Stimulated activated CD8-positive, alpha-beta memory T cell treated with anti-CD3 and anti-CD28 coated beads, Interleukin-15, amount 100 ng/mL, for 1 hour (primary cell): Measurements from ENCODE around the gene CDKN2AIP.
"Not testable (repeated sequence)": the region's sequence is repeated elsewhere in the genome, so short reads cannot be mapped to it uniquely, and the experiment has no call there.

Source experiments
- DNase-seq: peaks from one replicate; pipeline ENCODE4 v3.0.0-alpha.2; 2020; ENCODE audit warnings: low read depth

Gene CDKN2AIP

DNA sequence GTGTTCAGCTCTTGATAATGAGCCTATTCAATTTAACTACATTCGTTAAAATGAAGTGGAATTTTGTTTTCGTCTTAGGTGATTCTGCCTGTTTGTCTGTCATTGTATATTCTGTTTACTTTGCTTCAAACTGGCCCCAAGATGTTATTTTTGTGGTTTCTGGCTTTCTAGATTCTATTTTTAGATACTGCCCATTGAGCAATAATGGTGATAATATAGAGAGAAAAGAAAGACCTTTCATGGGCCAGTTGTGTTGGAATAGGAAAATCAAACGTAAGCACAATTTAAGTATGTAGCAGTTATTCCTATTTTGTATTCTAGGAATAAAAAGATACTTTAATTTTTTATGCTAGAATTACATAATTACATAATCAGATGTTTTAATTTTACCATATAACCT is 4.0 kb downstream of the CDKN2AIP start:
- no peak for DNase-seq

DNA sequence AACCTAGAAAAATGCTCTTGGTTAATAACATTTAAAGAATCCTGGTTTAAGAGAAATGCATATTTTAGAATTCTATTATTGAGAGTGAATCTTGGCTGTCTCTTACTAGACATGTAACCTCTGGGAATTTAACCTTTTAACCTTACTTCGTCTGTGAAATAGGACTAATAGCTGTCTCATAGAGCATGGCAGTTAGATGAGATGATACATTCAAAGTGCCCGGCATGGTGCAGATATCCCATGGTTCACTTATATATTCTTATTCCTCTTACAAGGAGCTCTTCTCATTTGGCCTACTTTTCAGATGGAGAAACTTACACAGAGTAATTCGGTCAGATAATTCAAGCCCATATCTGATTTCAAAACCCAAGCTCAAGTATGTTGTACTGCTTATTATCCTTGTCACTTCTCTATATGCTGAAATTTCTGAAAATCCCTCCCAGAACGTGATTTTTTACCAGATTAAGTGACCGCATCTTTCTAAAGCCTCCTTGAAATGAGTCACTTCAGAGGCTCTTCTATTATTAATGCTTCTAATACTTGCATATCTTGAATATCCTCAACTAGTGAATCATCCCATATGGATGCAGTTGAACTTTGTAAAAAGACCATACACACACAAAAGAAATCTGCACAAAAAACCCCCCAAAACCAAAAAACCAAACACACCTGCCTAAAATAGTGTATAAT is 4.9 kb downstream of the CDKN2AIP start:
- no peak for DNase-seq

DNA sequence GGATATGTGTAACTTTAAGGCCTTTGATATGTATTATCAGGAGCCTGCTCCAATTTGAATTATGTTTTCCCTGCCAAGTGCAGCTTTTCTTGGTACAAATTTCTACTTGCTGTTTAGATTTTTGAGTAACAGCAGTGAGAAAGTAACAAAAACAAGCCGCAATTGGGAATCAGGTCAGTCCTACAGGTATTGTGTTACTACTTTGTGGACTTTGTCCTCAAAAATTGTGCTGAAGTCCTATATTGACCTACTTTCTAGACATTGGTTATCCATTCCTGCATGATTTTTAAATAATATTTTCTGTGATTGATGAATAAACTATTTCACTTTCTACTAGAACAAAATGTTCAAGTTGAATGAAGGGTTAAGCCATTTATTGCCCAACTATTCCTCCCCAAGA is 5.7 kb downstream of the CDKN2AIP start:
- no peak for DNase-seq

DNA sequence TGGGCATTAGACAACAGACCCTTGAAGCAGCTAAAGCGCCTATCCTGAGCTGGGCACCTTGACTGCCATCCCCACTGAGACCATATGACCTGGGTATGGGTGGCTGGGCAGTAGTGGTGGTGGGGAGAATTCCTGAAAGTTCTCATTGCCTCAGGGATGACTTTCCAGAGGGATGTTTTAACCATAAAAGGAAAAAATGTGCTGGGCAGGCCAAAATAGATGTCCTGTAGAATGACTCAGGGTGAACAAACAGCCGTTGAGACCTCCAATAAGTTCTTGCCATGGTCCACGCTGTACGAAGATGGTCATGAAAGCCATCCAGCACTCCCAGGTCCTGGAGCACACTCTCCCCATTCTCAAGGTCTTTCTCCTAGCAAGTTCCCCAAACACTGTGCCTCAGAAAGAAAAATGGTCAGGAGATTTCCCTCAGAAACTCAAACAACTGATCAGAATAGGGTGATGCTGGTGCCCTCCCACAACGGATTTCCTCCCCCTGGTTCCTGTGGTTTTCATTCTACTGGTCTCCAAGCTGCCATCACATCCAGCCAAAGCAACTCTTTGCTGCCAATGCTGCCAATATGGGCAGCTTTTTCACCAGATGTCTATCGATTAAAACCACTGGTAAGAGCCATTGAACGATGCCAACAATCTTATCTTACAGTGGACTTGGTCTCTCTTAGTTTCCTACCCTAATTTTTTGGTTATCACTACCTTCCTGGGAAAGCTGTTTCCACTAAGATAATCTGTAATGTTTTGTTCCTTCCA is 11.2 kb downstream of the CDKN2AIP start:
- no peak for DNase-seq

DNA sequence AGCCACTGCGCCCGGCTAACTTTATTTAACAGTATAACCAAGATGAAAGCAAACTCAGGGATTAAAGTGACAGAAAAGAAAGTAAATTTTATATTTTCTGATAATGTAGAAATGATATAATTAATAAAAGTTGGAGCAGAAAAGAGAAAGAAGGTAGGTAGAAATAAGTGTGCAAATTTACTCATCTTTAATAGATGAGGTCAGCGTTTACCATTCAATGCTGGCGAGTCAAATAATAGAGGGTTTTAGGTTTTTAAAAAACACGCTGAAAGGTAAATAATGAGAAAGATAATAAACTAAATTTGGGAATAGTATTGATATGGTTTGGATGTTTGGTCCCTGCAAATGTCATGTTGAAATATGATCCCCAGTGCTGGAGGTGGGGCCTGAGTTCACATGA is 13.6 kb downstream of the CDKN2AIP start:
- DNase-seq = no peak

DNA sequence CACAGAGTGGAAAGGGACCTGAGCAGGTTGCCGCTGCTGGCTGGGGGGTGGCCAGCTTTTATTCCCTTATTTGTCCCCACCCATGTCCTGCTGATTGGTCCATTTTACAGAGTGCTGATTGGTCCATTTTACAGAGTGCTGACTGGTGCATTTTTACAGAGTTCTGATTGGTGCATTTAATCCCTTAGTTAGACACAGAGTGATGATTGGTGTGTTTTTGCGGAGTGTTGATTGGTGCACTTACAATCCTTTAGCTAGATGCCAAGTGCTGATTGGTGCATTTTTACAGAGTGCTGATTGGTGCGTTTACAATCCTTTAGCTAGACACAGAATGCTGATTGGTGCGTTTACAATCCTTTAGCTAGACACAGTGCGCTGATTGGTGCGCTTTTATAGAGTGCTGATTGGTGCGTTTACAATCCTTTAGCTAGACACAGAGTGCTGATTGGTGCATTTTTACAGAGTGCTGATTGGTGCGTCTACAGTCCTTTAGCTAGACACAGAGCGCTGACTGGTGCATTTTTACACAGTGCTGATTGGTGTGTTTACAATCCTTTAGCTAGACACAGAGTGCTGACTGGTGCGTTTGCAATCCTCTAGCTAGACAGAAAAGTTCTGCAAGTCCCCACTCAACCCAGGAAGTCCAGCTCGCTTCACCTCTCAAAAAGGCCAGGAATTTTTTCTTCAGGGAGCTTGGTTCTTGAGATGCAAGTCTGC is 19.6 kb downstream of the CDKN2AIP start:
- DNase-seq = not testable (repeated sequence)

DNA sequence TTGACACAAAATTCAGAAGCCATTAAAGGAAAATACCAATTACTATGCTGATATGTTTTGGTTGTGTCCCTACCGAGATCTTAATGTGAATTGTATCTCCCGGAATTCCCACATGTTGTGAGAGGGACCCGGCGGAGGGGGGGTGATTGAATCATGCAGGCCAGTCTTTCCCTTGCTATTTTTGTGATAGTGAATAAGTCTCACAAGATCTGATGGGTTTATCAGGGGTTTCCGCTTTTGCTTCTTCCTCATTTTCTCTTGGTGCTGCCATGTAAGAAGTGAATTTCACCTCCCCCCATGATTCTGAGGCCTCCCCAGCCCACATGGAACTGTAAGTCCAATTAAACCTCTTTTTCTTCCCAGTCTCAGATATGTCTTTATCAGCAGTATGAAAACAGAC is 21.4 kb downstream of the CDKN2AIP start:
- DNase-seq = not testable (repeated sequence)

DNA sequence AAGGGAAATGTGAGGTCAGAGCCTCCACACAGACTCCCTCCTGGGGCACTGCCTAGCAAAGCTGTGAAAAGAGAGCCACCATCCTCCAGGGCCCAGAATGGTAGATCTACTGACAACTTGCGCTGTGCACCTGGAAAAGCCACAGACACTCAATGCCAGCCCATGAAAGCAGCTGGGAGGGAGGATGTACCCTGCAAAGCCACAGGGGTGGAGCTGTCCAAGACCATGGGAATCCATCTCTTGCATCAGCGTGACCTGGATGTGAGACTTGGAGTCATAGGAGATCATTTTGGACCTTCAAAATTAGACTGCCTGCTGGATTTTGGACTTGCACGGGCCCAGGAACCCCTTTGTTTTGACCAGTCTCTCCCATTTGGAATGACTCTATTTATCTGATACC is 22.8 kb downstream of the CDKN2AIP start:
- no peak for DNase-seq

DNA sequence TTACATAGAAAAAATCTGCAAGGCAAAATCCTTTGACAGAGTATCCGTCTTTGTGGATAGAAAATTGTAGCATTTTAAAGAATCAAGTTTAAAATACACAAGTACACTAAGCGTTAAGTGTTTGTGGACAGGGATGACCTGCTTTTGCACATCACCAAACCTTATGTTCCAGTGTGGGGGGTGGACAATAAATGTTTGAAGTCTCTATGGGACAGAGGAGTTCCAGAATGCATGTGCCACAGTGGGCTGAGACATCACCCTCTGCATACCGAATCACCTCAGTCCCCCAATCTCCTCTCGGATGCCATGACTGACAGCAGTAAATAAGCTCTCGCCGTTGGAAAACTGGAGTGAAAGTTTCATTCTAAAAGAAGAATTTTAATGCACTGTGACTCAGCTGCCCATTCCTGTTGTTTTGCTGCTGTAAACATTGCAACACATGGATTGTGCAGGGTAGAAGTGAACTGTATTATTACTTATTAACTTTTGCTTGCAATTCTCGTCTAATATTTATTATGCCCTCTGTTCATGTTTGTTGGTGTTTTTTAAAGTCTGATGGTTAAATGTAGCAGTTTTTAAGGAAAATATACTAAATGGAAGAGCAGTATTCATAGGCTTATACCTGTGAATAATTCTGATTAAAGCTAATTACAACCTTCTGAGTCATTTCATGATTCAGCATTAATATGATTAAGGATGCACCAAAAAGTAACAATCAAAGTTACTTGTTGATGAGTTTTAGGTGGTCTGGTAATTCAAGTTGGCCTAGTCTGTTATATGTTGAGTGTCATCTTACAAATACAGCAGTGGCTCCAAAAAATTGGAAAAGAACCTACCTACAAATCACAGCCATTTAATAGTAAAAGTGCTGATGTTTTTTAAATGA is 24.0 kb downstream of the CDKN2AIP start:
- no peak for DNase-seq

DNA sequence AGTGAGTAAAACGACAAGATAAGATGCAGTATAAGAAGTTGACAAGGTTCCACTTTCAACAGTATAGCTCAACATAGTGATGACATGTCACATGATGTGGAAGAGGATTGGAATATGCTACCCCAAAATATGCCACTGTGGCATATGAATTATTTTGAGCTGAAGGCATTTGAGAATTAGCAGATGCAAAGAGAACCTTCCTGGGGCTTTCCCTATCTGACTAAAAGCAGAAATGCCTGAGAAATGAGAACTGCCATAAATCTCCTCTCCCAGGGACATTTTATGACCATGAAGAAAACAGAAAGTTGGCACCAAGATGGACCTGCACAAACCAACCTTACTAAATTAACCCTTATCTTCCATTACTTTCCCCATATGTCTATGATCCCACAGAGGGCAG is 24.8 kb downstream of the CDKN2AIP start:
- DNase-seq = no peak

DNA sequence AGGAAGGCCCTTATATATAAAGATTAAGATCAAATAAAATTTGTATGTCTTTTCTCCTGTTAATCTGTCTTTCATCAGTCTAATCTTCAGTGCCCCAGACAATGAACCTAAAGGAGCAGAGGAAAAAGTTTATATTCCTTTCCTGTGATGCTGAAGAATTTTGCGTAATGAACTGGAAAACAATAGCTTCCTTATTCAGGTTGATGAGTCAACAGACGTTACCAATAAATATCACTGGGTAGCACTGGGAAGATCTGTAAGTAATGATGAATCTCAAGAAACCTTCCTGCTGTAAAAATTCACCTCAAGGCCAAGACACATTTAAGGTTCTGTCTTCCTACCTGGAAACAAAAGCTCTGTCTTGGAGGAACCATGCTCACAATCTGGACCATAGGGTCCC is 25.5 kb downstream of the CDKN2AIP start:
- no peak for DNase-seq

DNA sequence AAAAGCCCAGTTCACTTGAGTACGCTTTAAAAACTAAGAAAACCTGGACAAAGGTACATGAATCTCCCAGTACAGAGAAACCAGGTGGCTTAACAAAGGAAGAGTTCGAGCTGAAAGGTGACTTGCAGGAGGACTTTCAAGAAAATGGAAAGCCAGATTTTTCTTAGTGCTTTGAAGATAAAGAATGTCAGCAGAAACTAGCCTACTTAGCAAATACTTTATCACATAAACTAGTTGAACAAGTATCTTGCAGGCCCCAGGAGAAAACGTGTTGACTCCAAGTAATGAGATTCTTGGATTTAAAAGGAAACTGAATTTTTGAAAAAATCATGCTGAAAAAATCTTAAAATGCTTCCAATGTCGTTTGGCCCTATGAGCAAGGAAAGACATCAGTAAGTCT is 26.4 kb downstream of the CDKN2AIP start:
- DNase-seq = no peak

DNA sequence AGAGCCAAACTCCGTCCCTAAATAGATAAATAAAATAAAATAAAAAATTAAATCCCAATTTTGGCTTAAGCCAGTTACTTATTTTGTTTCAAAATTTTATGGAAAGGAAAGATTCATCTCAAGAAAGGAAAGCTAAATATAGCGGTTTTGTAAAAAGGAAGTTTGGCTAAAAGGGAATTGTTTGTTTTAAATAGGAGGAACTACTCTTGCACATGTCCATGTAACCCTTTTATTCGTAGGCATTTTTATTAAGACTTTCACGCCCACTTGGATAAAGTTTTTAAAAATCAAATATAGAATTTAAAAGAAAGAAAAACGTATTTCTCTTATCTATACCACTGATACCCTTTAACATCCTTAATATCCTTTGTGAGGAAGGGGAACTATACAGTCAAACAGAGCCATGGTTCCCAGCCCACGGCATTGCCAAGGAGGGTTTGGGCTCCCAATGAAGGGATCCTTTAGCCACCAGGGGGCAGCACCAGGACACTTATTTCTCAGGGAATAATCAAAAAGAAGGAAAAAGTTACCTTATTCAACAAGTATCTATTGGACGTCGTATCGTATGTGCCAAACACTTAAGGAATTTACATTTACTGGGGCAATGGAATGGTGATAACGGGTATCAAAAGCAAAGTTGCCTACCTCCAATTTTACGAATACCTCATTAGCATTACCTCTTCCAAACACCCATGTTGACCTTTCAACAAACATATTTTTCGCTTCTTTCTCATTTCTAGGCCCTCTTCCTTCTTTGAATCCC is 27.7 kb downstream of the CDKN2AIP start:
- peak; percentile 86 for DNase-seq

DNA sequence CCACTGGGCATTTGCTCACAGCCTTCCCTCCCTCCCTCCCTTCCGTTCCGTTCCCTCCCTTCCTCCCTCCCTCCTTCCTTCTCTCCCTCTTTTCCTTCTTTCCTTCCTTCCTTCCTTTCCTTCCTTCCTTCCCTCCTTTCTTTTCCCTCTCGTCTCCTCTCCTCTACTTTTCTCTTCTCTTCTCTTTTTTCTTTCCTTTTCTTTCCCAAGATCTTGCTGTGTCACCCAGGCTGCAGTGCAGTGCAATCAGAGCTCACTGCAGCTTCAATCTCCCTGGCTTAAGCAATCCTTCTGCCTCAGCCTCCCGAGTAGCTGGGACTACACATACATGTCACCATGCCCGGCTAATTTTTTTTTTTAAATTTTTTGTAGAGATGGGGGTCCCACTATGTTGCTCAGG is 33.7 kb downstream of the CDKN2AIP start:
- DNase-seq = no peak

DNA sequence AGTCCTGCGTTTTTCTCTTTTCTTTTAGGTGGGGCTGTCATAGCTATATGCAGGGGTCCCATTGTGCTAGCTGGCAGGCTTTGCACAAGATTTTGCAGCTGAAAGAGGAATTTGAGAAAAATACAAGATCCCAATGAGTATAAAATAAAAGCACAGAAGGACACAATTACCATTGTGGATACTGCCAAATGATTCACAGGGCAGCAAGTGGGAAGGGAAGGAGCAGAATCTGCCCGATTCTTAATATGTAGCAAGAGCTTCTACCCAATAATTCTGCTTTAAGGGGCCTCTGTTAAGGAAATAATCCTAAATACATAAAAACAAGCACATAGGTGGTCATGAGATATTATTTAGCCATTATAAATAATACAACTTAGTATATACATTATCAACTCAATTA is 34.5 kb downstream of the CDKN2AIP start:
- DNase-seq = no peak

DNA sequence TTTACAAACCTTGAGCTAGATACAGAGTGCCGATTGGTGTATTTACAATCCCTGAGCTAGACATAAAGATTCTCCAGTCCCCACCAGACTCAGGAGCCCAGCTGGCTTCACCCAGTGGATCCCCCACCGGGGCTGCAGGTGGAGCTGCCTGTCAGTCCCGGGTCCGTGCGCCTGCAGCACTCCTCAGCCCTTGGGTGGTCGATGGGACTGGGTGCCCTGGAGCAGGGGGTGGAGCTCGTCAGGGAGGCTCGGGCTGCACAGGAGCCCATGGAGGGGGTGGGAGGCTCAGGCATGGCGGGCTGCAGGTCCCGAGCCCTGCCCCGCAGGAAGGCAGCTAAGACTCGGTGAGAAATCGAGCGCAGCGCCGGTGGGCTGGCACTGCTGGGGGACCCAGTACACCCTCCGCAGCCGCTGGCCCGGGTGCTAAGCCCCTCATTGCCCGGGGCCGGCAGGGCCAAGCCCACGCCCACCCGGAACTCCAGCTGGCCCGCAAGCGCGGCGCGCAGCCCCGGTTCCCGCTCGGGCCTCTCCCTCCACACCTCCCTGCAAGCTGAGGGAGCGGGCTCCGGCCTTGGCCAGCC is 38.2 kb downstream of the CDKN2AIP start:
- not testable (repeated sequence) for DNase-seq

DNA sequence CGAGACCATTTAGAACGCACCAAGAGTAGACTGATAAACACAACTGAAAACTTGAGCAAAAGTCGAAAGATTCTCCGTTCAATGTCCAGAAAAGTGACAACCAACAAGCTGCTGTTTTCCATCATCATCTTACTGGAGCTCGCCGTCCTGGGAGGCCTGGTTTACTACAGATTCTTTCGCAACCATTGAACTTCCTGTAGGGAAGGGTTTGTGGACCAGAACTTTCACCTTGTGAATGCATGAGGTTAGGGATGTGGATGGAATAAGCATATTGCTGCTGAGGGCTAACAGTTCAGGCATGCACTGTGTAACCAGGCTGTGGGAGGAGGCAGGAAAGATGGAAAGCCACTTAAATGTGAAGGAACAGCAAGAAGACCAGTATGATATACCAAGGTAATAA is 39.6 kb downstream of the CDKN2AIP start:
- DNase-seq = no peak

DNA sequence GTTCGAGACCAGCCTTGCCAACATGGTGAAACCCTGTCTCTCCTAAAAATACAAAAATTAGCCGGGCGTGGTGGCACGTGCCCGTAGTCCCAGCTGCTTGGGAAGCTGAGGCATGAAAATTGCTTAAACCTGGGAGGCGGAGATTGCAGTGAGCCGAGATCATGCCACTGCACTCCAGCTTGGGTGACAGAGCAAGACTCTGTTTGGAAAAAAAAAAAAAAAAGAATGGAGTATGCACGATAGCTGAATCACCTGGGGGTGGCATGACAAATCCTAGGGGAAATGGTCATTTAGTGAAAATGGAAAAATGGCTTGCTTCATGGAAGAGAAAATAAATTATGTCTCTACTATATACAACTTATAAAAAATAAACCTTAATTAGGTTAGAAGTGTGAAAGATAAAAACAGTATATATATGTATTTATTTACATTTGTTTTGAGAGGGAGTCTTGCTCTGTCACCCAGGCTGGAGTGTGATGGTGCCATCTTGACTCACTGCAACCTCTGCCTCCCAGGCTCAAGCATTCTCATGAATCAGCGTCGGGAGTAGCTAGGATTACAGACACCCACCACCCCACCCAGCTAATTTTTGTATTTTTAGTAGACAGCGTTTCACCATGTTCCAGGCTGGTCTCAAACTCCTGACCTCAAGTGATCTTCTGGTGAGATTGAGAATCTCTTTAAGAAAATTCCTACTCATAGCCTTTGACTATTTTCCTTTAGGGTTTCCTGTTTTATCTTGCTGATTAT is 41.1 kb downstream of the CDKN2AIP start:
- DNase-seq = no peak

DNA sequence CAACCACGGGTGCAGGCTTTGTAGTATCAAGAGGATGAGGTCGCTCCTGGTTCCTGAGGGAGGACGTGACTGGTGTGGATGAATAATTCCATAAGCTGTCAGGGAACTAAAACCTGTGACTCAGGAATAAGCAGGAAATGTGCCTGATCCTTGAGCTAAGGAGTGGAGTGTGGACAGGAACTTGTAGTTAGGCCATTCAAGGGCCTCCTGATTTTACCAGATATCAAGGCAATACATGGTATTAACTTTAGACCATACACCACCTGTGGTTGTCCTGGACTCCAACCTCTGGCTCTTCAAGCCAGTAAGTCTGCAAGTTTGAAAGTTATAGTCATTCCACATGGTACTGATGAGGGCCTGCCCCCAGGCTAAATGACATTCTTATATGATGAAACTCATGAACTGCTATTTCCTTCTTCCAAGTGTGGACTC is 48.4 kb downstream of the CDKN2AIP start:
- no peak for DNase-seq

DNA sequence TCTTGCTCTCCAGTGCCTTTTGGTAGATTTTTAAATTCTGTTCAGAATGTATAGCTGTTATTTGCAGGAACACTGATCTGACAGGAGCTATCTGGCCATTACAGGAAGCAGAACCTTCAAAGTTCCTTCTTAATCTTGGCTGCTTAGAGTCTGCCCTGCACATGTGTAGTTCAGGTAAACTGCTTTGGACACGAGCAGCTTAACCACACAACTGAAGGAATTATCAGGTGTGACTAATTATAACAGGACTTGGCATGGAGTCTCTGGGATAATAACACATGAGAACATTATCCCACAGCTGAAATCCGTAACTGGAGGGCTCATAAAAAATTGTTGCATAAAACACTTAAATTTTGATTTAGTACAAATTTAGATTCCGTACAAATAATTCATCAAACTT is 48.8 kb downstream of the CDKN2AIP start:
- no peak for DNase-seq
